Sigmoid colon (tissue), 4 donors: ENCODE results near the gene DDX6.

Source experiments
- EP300 ChIP-seq, 4 donors: sonication (generic); formaldehyde crosslinking; IDR thresholded peaks; one replicate each; pipeline ENCODE4 v1.6.1; 2017; ENCODE audit warnings: antibody characterized with exemption in 4 of 4
- POLR2AphosphoS5 ChIP-seq, 4 donors: sonication (generic); formaldehyde crosslinking; IDR thresholded peaks; one replicate each; pipeline ENCODE4 v1.6.1; 2017; ENCODE audit warnings: antibody characterized with exemption in 4 of 4
- TF ChIP-seq, protein P1 (sequence below), 4 experiments: fragments of 450-650 bp in 3 of 4; fragments of 200-600 bp in 1 of 4; IDR thresholded peaks; one replicate each; pipeline ENCODE4 v1.5.1; 2016 to 2019; ENCODE audit warnings: antibody characterized with exemption in 4 of 4, mild to moderate bottlenecking in 3 of 4, moderate library complexity in 2 of 4

DNA sequence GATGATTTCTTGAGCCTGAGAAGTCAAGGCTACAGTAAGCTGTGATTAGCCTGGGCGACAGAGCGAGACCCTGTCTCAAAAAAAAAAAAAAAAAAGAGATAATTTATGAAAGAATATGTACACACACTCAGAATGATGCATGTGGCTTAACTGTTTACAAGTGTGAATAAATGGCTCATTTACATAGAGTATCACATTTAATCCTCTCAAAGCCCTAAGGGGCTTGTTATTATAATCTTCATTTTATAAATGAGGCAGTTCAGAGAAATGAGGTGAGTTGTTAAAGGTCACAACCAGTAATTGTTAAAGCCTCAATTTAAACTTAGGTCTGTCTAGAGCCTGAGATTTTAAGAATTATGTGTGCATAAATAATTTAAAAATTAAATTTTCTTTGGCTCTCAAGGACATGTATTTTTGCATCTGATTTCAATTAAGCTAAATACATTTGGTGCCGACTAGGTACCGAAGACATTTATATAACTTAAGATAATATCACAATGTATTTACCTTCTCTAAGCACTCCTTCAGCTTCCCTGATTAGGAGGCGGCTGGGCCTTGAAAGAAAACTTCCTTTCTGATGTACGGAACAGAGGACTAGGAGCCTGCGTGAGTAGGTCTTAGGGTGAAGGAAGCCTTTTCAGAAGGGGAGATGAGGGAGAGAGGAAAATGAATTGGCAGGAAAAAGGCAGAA, 28.5 kb upstream of the DDX6 start:
- no peak for TF ChIP-seq EP300 (IDR thresholded peaks at IDR 0.05)
- TF ChIP-seq, protein P1, sequence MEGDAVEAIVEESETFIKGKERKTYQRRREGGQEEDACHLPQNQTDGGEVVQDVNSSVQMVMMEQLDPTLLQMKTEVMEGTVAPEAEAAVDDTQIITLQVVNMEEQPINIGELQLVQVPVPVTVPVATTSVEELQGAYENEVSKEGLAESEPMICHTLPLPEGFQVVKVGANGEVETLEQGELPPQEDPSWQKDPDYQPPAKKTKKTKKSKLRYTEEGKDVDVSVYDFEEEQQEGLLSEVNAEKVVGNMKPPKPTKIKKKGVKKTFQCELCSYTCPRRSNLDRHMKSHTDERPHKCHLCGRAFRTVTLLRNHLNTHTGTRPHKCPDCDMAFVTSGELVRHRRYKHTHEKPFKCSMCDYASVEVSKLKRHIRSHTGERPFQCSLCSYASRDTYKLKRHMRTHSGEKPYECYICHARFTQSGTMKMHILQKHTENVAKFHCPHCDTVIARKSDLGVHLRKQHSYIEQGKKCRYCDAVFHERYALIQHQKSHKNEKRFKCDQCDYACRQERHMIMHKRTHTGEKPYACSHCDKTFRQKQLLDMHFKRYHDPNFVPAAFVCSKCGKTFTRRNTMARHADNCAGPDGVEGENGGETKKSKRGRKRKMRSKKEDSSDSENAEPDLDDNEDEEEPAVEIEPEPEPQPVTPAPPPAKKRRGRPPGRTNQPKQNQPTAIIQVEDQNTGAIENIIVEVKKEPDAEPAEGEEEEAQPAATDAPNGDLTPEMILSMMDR (IDR thresholded peaks at IDR 0.05) = no peak
- no peak for TF ChIP-seq POLR2AphosphoS5 (IDR thresholded peaks at IDR 0.05)
